H1 (cell line): ENCODE results near the gene FHIT. TPM values are rescaled to one million over a fixed set of nuclear protein-coding genes. Genes with fewer than 3 reads are reported as not detected.

Experiments
- CTCF ChIA-PET: fragments of 300-600 bp; sonication (Branson Sonifier 250); formaldehyde crosslinking; loops from one replicate; lab custom pipeline; 2021; ENCODE audit not compliant: partially characterized antibody; lab: Charles Lee
- POLR2A ChIA-PET: fragments of 300-600 bp; sonication (Branson Sonifier 250); formaldehyde crosslinking; loops from one replicate; lab custom pipeline; 2021; ENCODE audit warnings: inconsistent platforms; ENCODE audit not compliant: partially characterized antibody; lab: Charles Lee
- DNase-seq, 2 experiments: peaks; one replicate each; pipeline versions ENCODE4 v3.0.0 to v3.0.0-alpha.2; 2010 to 2022; ENCODE audit warnings: low spot score in 2 of 2, low read depth in 1 of 2, mixed read lengths in 1 of 2
- FAIRE-seq: peaks from 2 replicates; lab custom pipeline; 2011; peaks lifted over from hg19 to GRCh38; lab: Jason Lieb, UNC
- H2AFZ ChIP-seq: 2 replicates; pipeline ENCODE4 v1.8.1; 2012; ENCODE audit warnings: low read length, inconsistent platforms
- H2AK5ac ChIP-seq: 2 replicates; pipeline ENCODE4 v1.6.1; 2013; ENCODE audit warnings: low read depth, low read length
- H2BK120ac ChIP-seq: replicated peaks from 2 replicates; pipeline ENCODE3; 2013; ENCODE audit warnings: low read depth, low read length, inconsistent platforms
- H2BK12ac ChIP-seq: 2 replicates; pipeline ENCODE4 v1.6.1; 2013; ENCODE audit warnings: low read depth, low read length
- H2BK15ac ChIP-seq: 2 replicates; pipeline ENCODE4 v1.6.1; 2013; ENCODE audit warnings: low read length
- H2BK20ac ChIP-seq: 2 replicates; pipeline ENCODE4 v1.6.1; 2013; ENCODE audit warnings: low read length
- H2BK5ac ChIP-seq: 2 replicates; pipeline ENCODE4 v1.6.1; 2013; ENCODE audit warnings: low read depth, low read length
- H3K14ac ChIP-seq: 2 replicates; pipeline ENCODE4 v1.6.1; 2013; ENCODE audit warnings: inconsistent platforms; ENCODE audit not compliant: insufficient read length
- H3K18ac ChIP-seq: 2 replicates; pipeline ENCODE4 v1.6.1; 2013; ENCODE audit warnings: low read length; ENCODE audit errors: extremely low read depth
- H3K23ac ChIP-seq: 2 replicates; pipeline ENCODE4 v1.6.1; 2013; ENCODE audit warnings: inconsistent platforms; ENCODE audit not compliant: insufficient read length
- H3K23me2 ChIP-seq: 2 replicates; pipeline ENCODE4 v1.6.1; 2013; ENCODE audit warnings: low read depth, low read length
- H3K27ac ChIP-seq: 2 replicates; pipeline ENCODE4 v1.6.1; 2011; ENCODE audit warnings: low read depth, low read length, inconsistent platforms
- H3K27me3 ChIP-seq, 4 experiments: replicated peaks in 1 of 4; 1 replicate in 1 of 4; 2 replicates in 3 of 4; pipeline versions ENCODE4 v1.6.1 to v1.8.1; 2011 to 2013; ENCODE audit warnings: low read length in 3 of 4, mild to moderate bottlenecking in 3 of 4, inconsistent platforms in 2 of 4, mixed read lengths in 2 of 4, moderate library complexity in 1 of 4; ENCODE audit not compliant: control insufficient read depth in 3 of 4, insufficient read depth in 3 of 4; ENCODE audit errors: extremely low read depth in 1 of 4
- H3K36me3 ChIP-seq, 4 experiments: 2 replicates each; pipeline versions ENCODE4 v1.6.1 to v1.8.1; 2011 to 2013; ENCODE audit warnings: mild to moderate bottlenecking in 4 of 4, low read length in 3 of 4, moderate library complexity in 2 of 4, control low read depth in 1 of 4, inconsistent platforms in 1 of 4; ENCODE audit not compliant: insufficient read depth in 4 of 4, control insufficient read depth in 2 of 4
- H3K4ac ChIP-seq: replicated peaks from 2 replicates; pipeline ENCODE3; 2013; ENCODE audit warnings: low read length, low read depth, mixed read lengths, inconsistent platforms; ENCODE audit not compliant: insufficient read length
- H3K4me1 ChIP-seq, 4 experiments: replicated peaks in 1 of 4; 1 replicate in 1 of 4; 2 replicates in 3 of 4; pipeline versions ENCODE4 v1.6.1 to v1.8.1; 2011 to 2013; ENCODE audit warnings: low read length in 3 of 4, inconsistent platforms in 2 of 4, mixed read lengths in 1 of 4; ENCODE audit not compliant: insufficient read depth in 4 of 4, control insufficient read depth in 3 of 4
- H3K4me2 ChIP-seq, 2 experiments: 2 replicates each; pipeline versions ENCODE4 v1.6.1 to v1.8.1; 2011 to 2013; ENCODE audit warnings: low read depth in 2 of 2, low read length in 2 of 2, control low read depth in 1 of 2, inconsistent platforms in 1 of 2, mild to moderate bottlenecking in 1 of 2; ENCODE audit not compliant: insufficient read depth in 1 of 2
- H3K4me3 ChIP-seq, 4 experiments: fragments of 200-600, 300-600 bp in 1 of 4; sonication (generic), shearing (Covaris generic), sonication (Bioruptor Twin) in 1 of 4; 2 replicates each; pipeline versions ENCODE4 v1.5.1 to v1.8.1; 2011 to 2016; ENCODE audit warnings: low read length in 4 of 4, low read depth in 3 of 4, control low read depth in 2 of 4, inconsistent platforms in 2 of 4, mild to moderate bottlenecking in 2 of 4, mixed read lengths in 1 of 4, moderate library complexity in 1 of 4; ENCODE audit not compliant: insufficient read depth in 2 of 4; ENCODE audit errors: extremely low read depth in 1 of 4
- H3K56ac ChIP-seq: replicated peaks from 2 replicates; pipeline ENCODE3; 2013; ENCODE audit warnings: low read depth, mild to moderate bottlenecking, mixed read lengths, low read length, inconsistent platforms; ENCODE audit not compliant: insufficient read length
- H3K79me1 ChIP-seq: 2 replicates; pipeline ENCODE4 v1.6.1; 2013; ENCODE audit warnings: low read depth, low read length, control low read depth
- H3K79me2 ChIP-seq, 2 experiments: 2 replicates each; pipeline versions ENCODE4 v1.6.1 to v1.8.1; 2012 to 2013; ENCODE audit warnings: low read length in 2 of 2, mild to moderate bottlenecking in 2 of 2, inconsistent platforms in 1 of 2; ENCODE audit not compliant: insufficient read depth in 2 of 2, control insufficient read depth in 1 of 2
- H3K9ac ChIP-seq, 4 experiments: replicated peaks in 1 of 4; 1 replicate in 1 of 4; 2 replicates in 3 of 4; pipeline versions ENCODE4 v1.6.1 to v1.8.1; 2011 to 2013; ENCODE audit warnings: low read depth in 3 of 4, low read length in 3 of 4, control low read depth in 2 of 4, mild to moderate bottlenecking in 2 of 4, moderate library complexity in 2 of 4, inconsistent platforms in 1 of 4; ENCODE audit errors: extremely low read depth in 1 of 4
- H3K9me3 ChIP-seq, 2 experiments: 2 replicates each; pipeline versions ENCODE4 v1.6.1 to v1.8.1; 2012 to 2013; ENCODE audit warnings: mild to moderate bottlenecking in 2 of 2, moderate library complexity in 2 of 2, control low read depth in 1 of 2, inconsistent platforms in 1 of 2, low read depth in 1 of 2, low read length in 1 of 2, mixed read lengths in 1 of 2; ENCODE audit not compliant: insufficient read depth in 2 of 2
- H4K20me1 ChIP-seq, 2 experiments: replicated peaks in 1 of 2; 2 replicates each; pipeline versions ENCODE3 to v1.8.1; 2011 to 2013; ENCODE audit warnings: inconsistent platforms in 2 of 2, low read length in 2 of 2, mild to moderate bottlenecking in 1 of 2; ENCODE audit not compliant: insufficient read depth in 2 of 2, control insufficient read depth in 1 of 2
- H4K5ac ChIP-seq: 2 replicates; pipeline ENCODE4 v1.6.1; 2013; ENCODE audit warnings: low read length, low read depth, mixed read lengths, inconsistent platforms; ENCODE audit not compliant: insufficient read length
- H4K8ac ChIP-seq: 2 replicates; pipeline ENCODE4 v1.8.0; 2013; ENCODE audit warnings: mild to moderate bottlenecking, moderate library complexity, low read length, inconsistent platforms; ENCODE audit not compliant: insufficient read depth; ENCODE audit errors: extremely low read depth
- H4K91ac ChIP-seq: replicated peaks from 2 replicates; pipeline ENCODE3; 2013; ENCODE audit warnings: low read length, mixed read lengths, inconsistent platforms; ENCODE audit not compliant: insufficient read length
- MAFK ChIP-seq: IDR thresholded peaks from 2 replicates; pipeline ENCODE4 v1.6.1; 2012; ENCODE audit warnings: low read depth, mild to moderate bottlenecking, improper control_type of control experiment, low read length
- TEAD4 ChIP-seq: IDR thresholded peaks from 2 replicates; pipeline ENCODE4 v1.6.1; 2012; ENCODE audit warnings: low read depth, low read length, inconsistent platforms, mixed read lengths
- WGBS, 2 experiments: shearing (Covaris generic) in 1 of 2; methylation state at CpG; one replicate each; pipeline versions ENCODE4 v1.1.6 to v1.1.7; 2013 to 2015; ENCODE audit warnings: low lambda C conversion rate in 2 of 2, mixed read lengths in 2 of 2, inconsistent platforms in 1 of 2, low coverage in 1 of 2, missing lambda C conversion rate in 1 of 2; ENCODE audit not compliant: insufficient replicate concordance in 2 of 2, insufficient coverage in 1 of 2, insufficient read length in 1 of 2; ENCODE audit errors: extremely low coverage in 1 of 2, missing lambda C conversion rate in 1 of 2; 5-methylcytosine and 5-hydroxymethylcytosine counted together
- polyA plus RNA-seq, 7 experiments: library from polyadenylated mRNA; depleted of rRNA in 3 of 7; stranded (reverse) in 5 of 7; unstranded in 2 of 7; fragments of >200 nt in 5 of 7; fragments of 200-250 nt in 2 of 7; gene quantifications; 1 replicate in 5 of 7; 2 replicates in 1 of 7; 4 replicates in 1 of 7; pipeline versions ENCODE4 v1.2.1 to v1.2.3, GENCODE V29; 2011 to 2013; ENCODE audit warnings: missing spikeins in 2 of 7, mixed read lengths in 2 of 7
- total RNA-seq: library from RNA; stranded (reverse); fragmentation: NEBNext Ultra II Directional; extraction: Animal tissue kit (Norgen Biotek cat#: 25700); gene quantifications from 2 replicates; pipeline ENCODE4 v1.2.1, GENCODE V29; 2021

FHIT gene
- total and polyA plus RNA-seq, 2 of the 8 experiments (the other 6 are each of a cell fraction or from before 2014, with no cell fraction given), result 1.2 to 3.2 TPM

- DNase-seq, result no peak
- H3K9ac ChIP-seq, result no peak overlapping the region
- H3K9me3 ChIP-seq, result no peaks in the 10 kb centered on the region
- H4K20me1 ChIP-seq, result no peaks in the 10 kb centered on the region
- FAIRE-seq, result no peak
- H3K27ac ChIP-seq, result no peak overlapping the region
- H2BK5ac ChIP-seq, result no peak overlapping the region
- no peaks in the 10 kb centered on the region for H3K79me1 ChIP-seq
- no peak overlapping the region for H2BK120ac ChIP-seq
- H2BK15ac ChIP-seq, result no peak overlapping the region
- no peak overlapping the region for H3K14ac ChIP-seq
- H2AFZ ChIP-seq, result no peak overlapping the region
- ChIA-PET POLR2A (no interaction called here), CTCF (no interaction called here)
- H3K23ac ChIP-seq, result no peak overlapping the region
- H2BK12ac ChIP-seq, result no peak overlapping the region
- no peak overlapping the region for H3K4me3 ChIP-seq
- no peaks in the 10 kb centered on the region for H3K23me2 ChIP-seq
- no peak overlapping the region for H4K91ac ChIP-seq
- H3K27me3 ChIP-seq, result no peaks in the 10 kb centered on the region
- no peak overlapping the region for H4K8ac ChIP-seq
- TF ChIP-seq MAFK, result no peak
- no peak for TF ChIP-seq TEAD4
- no peaks in the 10 kb centered on the region for H3K79me2 ChIP-seq
- no peak overlapping the region for H2BK20ac ChIP-seq
- H3K4ac ChIP-seq, result no peak overlapping the region
- no peak overlapping the region for H3K4me2 ChIP-seq
- WGBS, 2 experiments, result 84% methylated on average over 4 of the region's 4 CpGs; no CpG with 5 or more reads in 1 of the 2 experiments
- no peak overlapping the region for H3K56ac ChIP-seq
- no peaks in the 10 kb centered on the region for H3K4me1 ChIP-seq
- H3K18ac ChIP-seq, result no peak overlapping the region
- no peak overlapping the region for H4K5ac ChIP-seq
- H3K36me3 ChIP-seq, result no peaks in the 10 kb centered on the region
- no peak overlapping the region for H2AK5ac ChIP-seq
Measured at GRCh38 chr3:61073566-61074165, 177.6 kb downstream of the FHIT start.
